NB4 (cell line): Measurements from ENCODE around the gene KRT36.

Source experiments
- CTCF ChIP-seq: IDR thresholded peaks from one replicate; pipeline ENCODE4 v1.5.1; 2012; ENCODE audit warnings: low read depth, low read length
- MAX ChIP-seq: IDR thresholded peaks from 2 replicates; pipeline ENCODE4 v1.6.1; 2011; ENCODE audit warnings: low read depth, low read length
- MYC ChIP-seq: IDR thresholded peaks from 2 replicates; pipeline ENCODE4 v1.6.1; 2011; ENCODE audit warnings: low read depth, low read length
- POLR2A ChIP-seq: IDR thresholded peaks from 2 replicates; pipeline ENCODE4 v1.6.1; 2011; ENCODE audit warnings: mild to moderate bottlenecking; ENCODE audit not compliant: insufficient read length; ENCODE audit errors: extremely low read depth

DNA sequence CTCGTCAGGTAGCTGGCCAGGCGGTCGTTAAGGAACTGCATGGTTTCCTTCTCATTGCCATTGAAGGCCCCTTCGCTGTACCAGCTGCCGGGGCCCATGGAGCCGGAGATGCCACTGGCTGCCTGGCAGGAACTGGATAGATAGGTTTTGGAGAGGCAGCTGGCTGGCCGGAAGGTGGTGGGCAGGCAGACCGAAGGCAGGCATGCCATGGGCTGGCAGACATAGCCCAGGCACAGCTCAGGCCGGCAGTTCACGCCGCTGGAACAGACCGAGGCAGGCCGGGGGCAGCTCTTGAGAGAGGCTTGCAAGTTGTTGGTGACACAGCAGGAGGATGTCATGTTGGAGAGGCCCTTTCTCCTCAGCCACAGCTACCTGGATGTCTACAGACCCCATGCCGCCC, 22.7 kb downstream of the KRT36 start, which contains the start of gene KRT32:
- TF ChIP-seq CTCF (no peak), POLR2A (no peak), MYC (no peak), MAX (no peak)
